GM12865 (cell line): ENCODE results near the gene ASTN1.

Experiments used
- DNase-seq: peaks from one replicate; pipeline ENCODE4 v3.0.0; 2010; ENCODE audit warnings: low read depth
- H3K4me3 ChIP-seq: 2 replicates; pipeline ENCODE4 v1.5.1; 2011; ENCODE audit warnings: mild to moderate bottlenecking, low read depth, low read length, control low read depth
- CTCF ChIP-seq: IDR thresholded peaks from 2 replicates; pipeline ENCODE4 v1.5.1; 2011; ENCODE audit warnings: low read length, control low read depth, low read depth, inconsistent platforms; ENCODE audit not compliant: insufficient read depth; ENCODE audit errors: missing control alignments

Gene ASTN1

GRCh38 chr1:176944606-176945005 lies 219.9 kb downstream of the ASTN1 start:
- TF ChIP-seq CTCF: no peak
- no peak overlapping the region for H3K4me3 ChIP-seq
- DNase-seq: no peak

GRCh38 chr1:176943783-176944182 lies 220.7 kb downstream of the ASTN1 start:
- H3K4me3 ChIP-seq: no peak overlapping the region
- TF ChIP-seq CTCF: no peak
- DNase-seq: no peak

- TF ChIP-seq CTCF: no peak
- no peak for DNase-seq
These were observed 222.2 kb downstream of the ASTN1 start for GRCh38 chr1:176942346-176942745.

GRCh38 chr1:176939993-176940392 lies 224.5 kb downstream of the ASTN1 start:
- H3K4me3 ChIP-seq: no peak overlapping the region
- TF ChIP-seq CTCF: no peak
- no peak for DNase-seq

More at GRCh38 chr1:176942346-176942745, 222.2 kb downstream of the ASTN1 start:
- no peak overlapping the region for H3K4me3 ChIP-seq

GRCh38 chr1:176938375-176938774 lies 226.1 kb downstream of the ASTN1 start:
- TF ChIP-seq CTCF: no peak
- no peak overlapping the region for H3K4me3 ChIP-seq
- DNase-seq: peak; percentile 8

GRCh38 chr1:176934370-176934769 lies 230.1 kb downstream of the ASTN1 start:
- DNase-seq: no peak
- TF ChIP-seq CTCF: no peak
- no peak overlapping the region for H3K4me3 ChIP-seq
